Measurements from ENCODE around the gene LENG8. TPM values are rescaled to one million over a fixed set of nuclear protein-coding genes. Genes with fewer than 3 reads are reported as not detected.

LENG8 gene
- total RNA-seq: 100 to 1,000 TPM; 139 to 171 TPM
- 171 TPM for polyA plus RNA-seq (2013, experiment 1 of 2)
- polyA plus RNA-seq (2013, experiment 2 of 2): 130 TPM
- long read RNA-seq, experiment 1, partial matches to known transcripts: 5 of 19 reads
- long read RNA-seq, experiment 1, other reads (novel, unspliced or antisense): 14 of 19 reads
- long read RNA-seq, experiment 2, transcript LENG8-201 (16 exons, 3,991 nt): major isoform, 5 of 102 reads
- long read RNA-seq, experiment 2, partial matches to known transcripts: 53 of 102 reads
- long read RNA-seq, experiment 2, other reads (novel, unspliced or antisense): 44 of 102 reads
- long read RNA-seq, experiment 3, partial matches to known transcripts: 14 of 24 reads
- long read RNA-seq, experiment 3, other reads (novel, unspliced or antisense): 6 of 24 reads
- long read RNA-seq, experiment 4: 0 reads

GRCh38 chr19:54448774-54449700 lies at the start of gene LENG8:
Gene LENG8, plus strand, starts transcription at chr19:54449199. Its CDS starts 2,146 bp downstream, at chr19:54451345.
- DNase-seq: peak; percentile 98
- Mint-ChIP-seq H3K9me3 (no peaks in the 10 kb centered on the region), H3K4me3 (peak within 1 kb of the TSS; percentile 97), H3K27me3 (ENCODE audit: insufficient read depth) (no peaks in the 10 kb centered on the region), H3K4me1 (peaks cover 29% of the 10 kb centered on the region), H3K27ac (peak within 1 kb of the TSS; percentile 100), H3K36me3 (ENCODE audit: low read depth) (peaks cover 44% of the 10 kb centered on the region)
- Histone ChIP-seq H3K9ac (ENCODE audit: extremely low read depth, low read length, poor library complexity, severe bottlenecking) (peak within 1 kb of the TSS; percentile 93), H3K27ac (ENCODE audit: low read depth, low read length) (peak within 1 kb of the TSS; percentile 97), H3K36me3 (ENCODE audit: control insufficient read depth, insufficient read depth, low read length) (peaks cover 39% of the 10 kb centered on the region), H3K4me1 (ENCODE audit: control insufficient read depth, insufficient read depth, low read length) (peaks cover 9% of the 10 kb centered on the region), H3K27me3 (ENCODE audit: control insufficient read depth, insufficient read depth, low read length, poor library complexity, severe bottlenecking) (no peaks in the 10 kb centered on the region), H3K9me3 (ENCODE audit: control insufficient read depth, low read length) (no peaks in the 10 kb centered on the region), H3K4me3 (ENCODE audit: low read length) (peak within 1 kb of the TSS; percentile 97)
- 0% methylated on average over 46 to 95 of the region's 96 CpGs for WGBS, 2 experiments (ENCODE audit: insufficient coverage in 1 of 2, insufficient read length in 1 of 2)
- TF ChIP-seq CTCF (conservative IDR thresholded peaks at IDR 0.05): no peak

- WGBS, 2 experiments (ENCODE audit: insufficient coverage in 1 of 2, insufficient read length in 1 of 2): 94 to 100% methylated on average over 3 to 4 of the region's 6 CpGs
- no peak overlapping the region for H3K27ac Mint-ChIP-seq
- peaks cover 13% of the 10 kb centered on the region for H3K27me3 Mint-ChIP-seq (ENCODE audit: insufficient read depth)
- Histone ChIP-seq H3K36me3 (ENCODE audit: control insufficient read depth, insufficient read depth, low read length) (no peaks in the 10 kb centered on the region), H3K9ac (ENCODE audit: extremely low read depth, low read length, poor library complexity, severe bottlenecking) (no peak overlapping the region), H3K4me3 (ENCODE audit: low read length) (no peak overlapping the region), H3K4me1 (ENCODE audit: control insufficient read depth, insufficient read depth, low read length) (no peaks in the 10 kb centered on the region), H3K27me3 (ENCODE audit: control insufficient read depth, insufficient read depth, low read length, poor library complexity, severe bottlenecking) (no peaks in the 10 kb centered on the region), H3K9me3 (ENCODE audit: control insufficient read depth, low read length) (no peaks in the 10 kb centered on the region), H3K27ac (ENCODE audit: low read depth, low read length) (no peak overlapping the region)
- peaks cover 3% of the 10 kb centered on the region for H3K4me1 Mint-ChIP-seq
- H3K4me3 Mint-ChIP-seq: no peak overlapping the region
- H3K36me3 Mint-ChIP-seq (ENCODE audit: low read depth): no peaks in the 10 kb centered on the region
- TF ChIP-seq CTCF (conservative IDR thresholded peaks at IDR 0.05): no peak
- no peak for DNase-seq
- H3K9me3 Mint-ChIP-seq: peaks cover 4% of the 10 kb centered on the region
These were observed 48.1 kb upstream of the LENG8 start for GRCh38 chr19:54400913-54401312.

DNA sequence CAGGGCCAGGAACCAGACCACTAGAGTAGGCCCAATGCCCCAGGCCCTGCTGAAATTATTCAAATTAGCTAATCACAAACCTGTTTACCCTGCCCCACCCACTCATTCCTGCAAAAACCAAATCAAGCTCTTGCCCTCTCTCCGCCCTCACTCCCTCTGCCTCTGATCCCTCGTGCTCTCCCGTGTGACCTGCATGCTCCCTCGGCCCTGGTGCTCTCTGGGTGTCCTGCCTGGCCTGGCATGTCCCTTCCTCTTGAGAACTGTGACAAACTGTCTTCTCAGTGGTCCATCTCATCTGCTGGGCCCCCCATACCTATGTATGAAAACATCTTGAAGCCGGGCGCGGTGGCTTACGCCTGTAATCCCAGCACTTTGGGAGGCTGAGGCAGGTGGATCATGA lies 45.9 kb upstream of the LENG8 start:
- peaks cover 3% of the 10 kb centered on the region for H3K4me1 Mint-ChIP-seq
- no peak overlapping the region for H3K4me3 ChIP-seq (ENCODE audit: low read length)
- H3K36me3 Mint-ChIP-seq (ENCODE audit: low read depth): no peaks in the 10 kb centered on the region
- no peak overlapping the region for H3K4me3 Mint-ChIP-seq
- H3K9ac ChIP-seq (ENCODE audit: extremely low read depth, low read length, poor library complexity, severe bottlenecking): no peak overlapping the region
- H3K9me3 Mint-ChIP-seq: peaks cover 20% of the 10 kb centered on the region
- TF ChIP-seq CTCF (conservative IDR thresholded peaks at IDR 0.05): no peak
- no peaks in the 10 kb centered on the region for H3K36me3 ChIP-seq (ENCODE audit: control insufficient read depth, insufficient read depth, low read length)
- peak; percentile 38 for DNase-seq
- no peak overlapping the region for H3K27ac Mint-ChIP-seq
- H3K27me3 ChIP-seq (ENCODE audit: control insufficient read depth, insufficient read depth, low read length, poor library complexity, severe bottlenecking): no peaks in the 10 kb centered on the region
- WGBS, 2 experiments (ENCODE audit: insufficient coverage in 1 of 2, insufficient read length in 1 of 2): 82 to 91% methylated on average over 4 to 8 of the region's 8 CpGs
- H3K9me3 ChIP-seq (ENCODE audit: control insufficient read depth, low read length): no peaks in the 10 kb centered on the region
- no peak overlapping the region for H3K27ac ChIP-seq (ENCODE audit: low read depth, low read length)
- peaks cover 16% of the 10 kb centered on the region for H3K27me3 Mint-ChIP-seq (ENCODE audit: insufficient read depth)
- H3K4me1 ChIP-seq (ENCODE audit: control insufficient read depth, insufficient read depth, low read length): no peaks in the 10 kb centered on the region
